ENCODE measurements around the gene NFYB.

Gene NFYB

GRCh38 chr12:104180374-104180773 is 42.4 kb upstream of the NFYB start:
- Histone ChIP-seq H3K4me3 (ENCODE audit: low read depth, low read length, poor library complexity, severe bottlenecking) (no peak overlapping the region), H3F3A (ENCODE audit: insufficient read depth, low read length) (no peaks in the 10 kb centered on the region), H3K36me3 (ENCODE audit: insufficient read depth, low read length) (no peaks in the 10 kb centered on the region), H3K9me3 (ENCODE audit: low read length) (no peaks in the 10 kb centered on the region), H3K27me3 (ENCODE audit: insufficient read depth, low read length) (no peaks in the 10 kb centered on the region), H3K4me1 (ENCODE audit: insufficient read depth, low read length, severe bottlenecking) (no peaks in the 10 kb centered on the region), H2AFZ (ENCODE audit: low read length) (no peak overlapping the region), H3K27ac (ENCODE audit: low read depth, low read length, poor library complexity, severe bottlenecking) (no peak overlapping the region), H3K9ac (ENCODE audit: low read length) (no peak overlapping the region), H4K20me1 (ENCODE audit: insufficient read depth, low read length) (no peaks in the 10 kb centered on the region), H3K4me2 (ENCODE audit: low read length) (no peak overlapping the region), H3K9me2 (ENCODE audit: low read depth, low read length) (no peaks in the 10 kb centered on the region), H3K79me2 (ENCODE audit: insufficient read depth, low read length) (no peaks in the 10 kb centered on the region)
- no peak for TF ChIP-seq CTCF (IDR thresholded peaks at IDR 0.05; ENCODE audit: low read length)
- no peak for TF ChIP-seq EZH2 (IDR thresholded peaks at IDR 0.05; ENCODE audit: borderline replicate concordance, low read length)

- Histone ChIP-seq H3K36me3 (ENCODE audit: insufficient read depth, low read length) (no peaks in the 10 kb centered on the region), H3K4me3 (ENCODE audit: low read depth, low read length, poor library complexity, severe bottlenecking) (no peak overlapping the region), H3K79me2 (ENCODE audit: insufficient read depth, low read length) (no peaks in the 10 kb centered on the region), H3K4me2 (ENCODE audit: low read length) (no peak overlapping the region), H3K9me2 (ENCODE audit: low read depth, low read length) (no peaks in the 10 kb centered on the region), H3K4me1 (ENCODE audit: insufficient read depth, low read length, severe bottlenecking) (no peaks in the 10 kb centered on the region), H3K9me3 (ENCODE audit: low read length) (no peaks in the 10 kb centered on the region), H3F3A (ENCODE audit: insufficient read depth, low read length) (no peaks in the 10 kb centered on the region), H4K20me1 (ENCODE audit: insufficient read depth, low read length) (no peaks in the 10 kb centered on the region), H3K27me3 (ENCODE audit: insufficient read depth, low read length) (no peaks in the 10 kb centered on the region), H3K27ac (ENCODE audit: low read depth, low read length, poor library complexity, severe bottlenecking) (no peak overlapping the region), H2AFZ (ENCODE audit: low read length) (no peak overlapping the region), H3K9ac (ENCODE audit: low read length) (no peak overlapping the region)
- TF ChIP-seq CTCF (IDR thresholded peaks at IDR 0.05; ENCODE audit: low read length) (no peak), EZH2 (IDR thresholded peaks at IDR 0.05; ENCODE audit: borderline replicate concordance, low read length) (no peak)
These were observed 39.9 kb upstream of the NFYB start for GRCh38 chr12:104177663-104178501.

GRCh38 chr12:104177336-104177662 is 39.3 kb upstream of the NFYB start:
- Histone ChIP-seq H3K27ac (ENCODE audit: low read depth, low read length, poor library complexity, severe bottlenecking) (no peak overlapping the region), H3K36me3 (ENCODE audit: insufficient read depth, low read length) (no peaks in the 10 kb centered on the region), H3K9me2 (ENCODE audit: low read depth, low read length) (no peaks in the 10 kb centered on the region)

More at GRCh38 chr12:104177336-104177662, 39.3 kb upstream of the NFYB start:
- no peak for TF ChIP-seq CTCF (IDR thresholded peaks at IDR 0.05; ENCODE audit: low read length)
- no peak for TF ChIP-seq EZH2 (IDR thresholded peaks at IDR 0.05; ENCODE audit: borderline replicate concordance, low read length)
- no peaks in the 10 kb centered on the region for H3F3A ChIP-seq (ENCODE audit: insufficient read depth, low read length)
- no peaks in the 10 kb centered on the region for H4K20me1 ChIP-seq (ENCODE audit: insufficient read depth, low read length)
- no peaks in the 10 kb centered on the region for H3K27me3 ChIP-seq (ENCODE audit: insufficient read depth, low read length)
- no peak overlapping the region for H3K4me2 ChIP-seq (ENCODE audit: low read length)
- no peak overlapping the region for H3K4me3 ChIP-seq (ENCODE audit: low read depth, low read length, poor library complexity, severe bottlenecking)
- no peaks in the 10 kb centered on the region for H3K79me2 ChIP-seq (ENCODE audit: insufficient read depth, low read length)
- no peak overlapping the region for H3K9ac ChIP-seq (ENCODE audit: low read length)
- H2AFZ ChIP-seq (ENCODE audit: low read length): no peak overlapping the region
- no peaks in the 10 kb centered on the region for H3K9me3 ChIP-seq (ENCODE audit: low read length)
- H3K4me1 ChIP-seq (ENCODE audit: insufficient read depth, low read length, severe bottlenecking): no peaks in the 10 kb centered on the region
